HG03045 (cell line): ENCODE measurements around the gene ARHGAP24.
"Not testable (repeated sequence)": the region's sequence is repeated elsewhere in the genome, so short reads cannot be mapped to it uniquely, and the experiment has no call there.

ENCODE experiments used
- ATAC-seq: cut with Tn5 transposase; IDR thresholded peaks from one replicate; pipeline ENCODE4 v1.9.1; 2021; ENCODE audit warnings: mild to moderate bottlenecking, moderate library complexity; ENCODE audit not compliant: unreplicated experiment

The ARHGAP24 gene

GRCh38 chr4:85836588-85837438 lies 361.9 kb downstream of the ARHGAP24 start:
- ATAC-seq = no peak

DNA sequence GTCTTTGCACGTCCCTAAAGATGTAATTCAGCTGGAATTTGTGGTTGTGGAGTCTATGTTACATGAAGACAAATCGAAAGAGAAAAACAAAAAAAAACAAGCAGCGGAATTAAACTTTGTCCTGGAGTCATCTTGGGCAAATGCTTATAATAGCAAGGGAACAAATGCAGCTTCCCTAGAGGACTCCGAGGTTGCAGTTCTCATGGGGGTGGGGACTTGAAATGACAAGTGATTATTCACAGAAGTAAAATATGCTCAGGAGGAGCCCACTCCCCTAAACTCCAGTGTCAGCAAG lies 362.4 kb downstream of the ARHGAP24 start:
- ATAC-seq = no peak

GRCh38 chr4:85839981-85840451 lies 365.1 kb downstream of the ARHGAP24 start:
- not testable (repeated sequence) for ATAC-seq

DNA sequence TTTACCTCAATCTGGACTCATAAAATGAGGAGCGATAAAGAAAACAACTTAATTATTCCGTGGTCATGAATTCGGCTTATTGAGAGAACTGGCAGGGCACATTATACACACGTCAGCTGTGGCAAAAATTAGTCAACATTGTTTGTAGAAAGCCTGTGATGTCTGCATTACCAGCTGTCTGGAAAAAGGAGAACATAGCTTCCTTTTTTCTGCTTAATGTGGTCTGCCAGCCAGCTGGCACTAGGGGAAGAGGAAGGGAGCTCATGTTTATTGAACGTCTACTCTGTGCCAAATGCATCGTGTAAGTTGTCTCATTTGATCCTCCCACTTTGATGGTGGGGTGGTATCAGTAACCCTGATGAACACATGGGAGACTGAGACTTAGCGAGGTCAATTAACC lies 367.6 kb downstream of the ARHGAP24 start:
- ATAC-seq = no peak

- ATAC-seq = not testable (repeated sequence)
Measured at GRCh38 chr4:85853740-85854139, 378.8 kb downstream of the ARHGAP24 start.

DNA sequence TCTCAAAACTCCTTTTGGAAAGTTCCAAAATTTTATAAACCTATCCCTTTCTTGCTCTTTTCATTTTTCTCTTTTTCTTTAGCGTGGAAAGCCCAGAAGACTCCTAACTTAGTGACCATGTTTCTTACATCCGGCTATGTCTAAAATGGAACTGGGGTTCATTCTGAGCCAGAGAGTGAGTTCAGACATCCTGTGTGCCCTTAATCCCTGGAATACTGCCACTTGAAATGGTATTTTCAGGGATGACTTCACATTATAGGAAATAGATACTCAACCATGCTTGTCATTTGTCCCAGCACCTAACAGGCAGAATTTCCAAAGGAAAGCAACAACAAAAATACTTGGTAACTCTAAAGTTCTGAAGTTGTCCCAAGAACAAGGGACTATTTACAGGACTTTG lies 379.6 kb downstream of the ARHGAP24 start:
- ATAC-seq = no peak

DNA sequence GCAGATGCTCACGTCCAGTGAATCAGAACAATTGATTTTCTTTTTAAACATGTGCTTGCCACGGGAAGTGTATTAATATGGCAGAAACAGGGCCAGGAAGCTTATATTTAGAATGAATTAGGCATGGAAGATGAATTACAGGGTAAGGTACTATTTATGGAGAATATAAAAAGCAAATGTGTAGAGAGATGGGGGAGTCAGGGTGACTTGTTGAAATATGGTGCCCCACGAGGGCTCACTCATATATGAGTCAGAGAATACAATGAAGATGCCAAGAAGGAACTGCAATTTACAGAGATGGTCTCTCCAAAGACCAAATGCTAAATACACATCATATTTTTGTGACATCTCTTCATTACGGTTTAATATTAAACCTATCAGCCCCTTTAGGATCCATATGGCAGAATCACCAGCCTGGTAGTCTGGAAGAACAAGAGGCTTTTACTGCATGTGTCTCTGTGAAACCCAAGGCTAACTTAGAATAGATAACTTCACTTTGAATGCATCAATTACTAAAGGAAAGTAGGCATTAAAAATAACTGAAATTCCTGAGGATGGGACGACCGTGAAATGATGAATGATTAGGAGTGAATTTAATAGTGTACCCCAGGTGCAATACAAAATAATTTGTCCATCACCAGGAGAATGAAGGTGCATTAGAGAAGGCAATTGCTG lies 385.3 kb downstream of the ARHGAP24 start:
- no peak for ATAC-seq

- no peak for ATAC-seq
Measured at GRCh38 chr4:85861064-85861765, 386.3 kb downstream of the ARHGAP24 start.

DNA sequence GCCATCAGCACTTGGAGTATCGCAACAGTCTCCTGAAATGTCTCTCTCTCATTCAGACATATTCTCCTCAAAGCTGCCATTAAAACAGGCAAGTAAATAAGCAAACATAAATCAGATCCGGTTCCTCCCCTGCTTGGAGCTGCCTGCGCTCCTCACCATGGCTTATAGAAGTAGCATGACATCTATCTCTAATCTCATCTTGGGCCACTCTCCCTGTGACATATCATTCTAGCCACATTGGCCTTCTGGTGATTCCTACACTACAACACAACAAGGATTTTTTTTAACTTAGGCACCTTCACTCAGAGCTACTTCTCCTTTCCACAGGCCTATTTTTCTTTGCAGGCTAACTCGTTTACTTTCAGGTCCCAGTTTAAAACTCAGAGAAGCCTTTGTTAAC lies 387.9 kb downstream of the ARHGAP24 start:
- ATAC-seq = no peak

GRCh38 chr4:85864259-85865205 lies 389.6 kb downstream of the ARHGAP24 start:
- no peak for ATAC-seq

DNA sequence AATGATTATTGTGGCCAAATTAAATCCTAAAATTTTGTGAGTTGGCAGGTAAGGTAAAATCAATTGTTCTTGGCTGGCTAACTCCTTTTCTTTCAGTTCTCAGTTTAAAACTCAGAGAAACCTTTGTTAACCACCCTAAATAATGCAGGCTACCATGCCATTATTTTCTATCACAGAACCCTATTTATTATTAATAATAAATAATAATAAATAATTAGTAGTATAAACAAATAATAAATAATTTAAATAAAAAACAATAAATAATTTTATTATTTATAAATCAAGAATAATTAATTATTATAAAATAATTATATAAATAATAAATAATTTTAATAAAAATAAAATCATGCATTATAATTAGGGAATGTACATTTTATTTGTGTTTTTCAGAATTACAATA lies 390.3 kb downstream of the ARHGAP24 start:
- no peak for ATAC-seq

- no peak for ATAC-seq
Measured at GRCh38 chr4:85866508-85866907, 391.6 kb downstream of the ARHGAP24 start.

DNA sequence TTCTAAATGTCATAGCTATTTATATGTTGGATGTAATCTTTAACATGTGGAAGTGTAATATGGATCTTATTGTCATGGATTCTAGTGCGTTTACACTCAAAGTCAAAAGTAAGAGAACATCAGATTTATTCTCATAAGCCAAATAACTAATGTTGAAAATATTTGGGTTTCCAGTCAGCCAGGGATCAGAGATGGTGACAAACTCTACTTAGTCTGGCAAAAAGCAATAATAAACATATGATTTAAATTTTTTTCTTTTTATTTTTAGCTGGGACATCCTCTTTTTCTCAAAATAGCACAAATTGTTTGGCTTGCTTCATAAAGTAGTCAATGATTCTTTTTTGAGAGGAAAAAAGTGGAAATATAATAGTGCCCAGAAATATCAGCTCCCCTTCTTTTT lies 392.3 kb downstream of the ARHGAP24 start:
- ATAC-seq = no peak

DNA sequence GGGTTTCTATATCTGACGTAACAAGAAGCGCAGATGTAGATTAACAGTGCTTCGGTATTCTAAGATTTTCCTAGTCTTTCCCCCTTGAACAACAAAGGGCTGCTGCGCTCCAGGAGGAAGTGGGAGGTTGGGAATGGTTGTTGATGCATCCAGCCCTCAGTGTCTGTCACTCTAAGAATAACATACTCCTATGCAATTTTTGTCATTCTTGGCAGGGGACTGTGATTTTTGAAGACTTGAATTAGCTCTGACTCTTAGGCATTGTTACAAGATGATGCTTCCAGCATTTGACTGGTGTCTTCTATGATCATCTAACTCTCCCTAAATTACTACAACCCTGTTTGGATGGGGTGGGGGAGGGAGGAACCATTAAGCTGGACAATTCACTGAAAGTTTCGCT lies 394.2 kb downstream of the ARHGAP24 start:
- ATAC-seq = no peak

DNA sequence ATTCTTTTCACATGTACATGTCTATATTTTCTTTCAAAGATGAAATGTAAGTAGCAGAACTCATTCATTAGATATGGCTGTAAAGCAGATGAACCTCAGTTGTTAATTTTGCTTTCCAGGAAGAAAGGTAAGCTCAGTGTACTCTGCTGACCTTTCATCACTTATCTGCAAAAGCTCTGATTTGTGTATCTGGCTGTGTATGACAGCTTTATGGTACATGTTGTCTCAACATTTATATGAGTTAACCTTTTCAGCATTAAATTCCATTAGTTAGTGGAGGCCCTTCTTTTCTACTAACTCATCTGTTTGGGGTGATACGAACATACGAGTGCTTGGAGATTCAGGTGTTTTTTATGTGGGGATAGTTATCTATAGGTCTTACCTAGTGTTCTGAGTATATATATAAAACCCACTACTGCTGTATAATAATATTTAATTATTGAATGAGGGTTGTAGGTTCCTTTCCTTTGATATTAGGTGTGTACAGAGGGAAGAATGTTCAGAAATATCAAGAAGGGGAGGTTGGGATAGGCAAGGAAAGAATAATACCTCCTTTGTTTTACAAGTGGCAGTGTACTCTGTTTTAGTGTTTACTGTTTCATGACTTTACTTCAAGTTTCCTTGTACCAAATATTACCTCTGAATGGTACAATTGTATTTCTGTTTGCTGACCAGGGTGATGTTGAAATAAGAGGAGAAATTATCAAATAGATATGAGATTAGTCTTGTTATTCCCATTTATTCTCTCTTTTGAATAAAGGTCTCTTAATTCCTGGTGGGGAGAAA lies 395.5 kb downstream of the ARHGAP24 start:
- no peak for ATAC-seq

DNA sequence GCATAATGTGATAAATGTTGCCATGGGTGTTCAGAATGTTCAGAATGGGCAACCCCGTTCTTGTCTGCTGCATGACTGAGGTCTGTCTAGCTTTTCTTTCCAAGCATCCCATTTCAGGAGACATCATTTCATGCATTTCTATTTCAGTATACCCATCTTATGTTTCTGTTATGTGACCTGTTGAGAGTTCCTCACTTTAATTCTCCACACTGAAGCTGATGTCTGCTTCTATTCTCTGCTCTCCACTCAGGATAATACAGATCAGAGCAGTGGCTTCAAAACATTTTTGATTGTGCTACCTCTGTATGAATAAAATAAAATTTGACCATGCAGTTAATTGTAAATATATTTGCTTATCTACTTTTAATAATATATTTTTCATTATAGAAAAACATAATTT lies 398.6 kb downstream of the ARHGAP24 start:
- no peak for ATAC-seq

DNA sequence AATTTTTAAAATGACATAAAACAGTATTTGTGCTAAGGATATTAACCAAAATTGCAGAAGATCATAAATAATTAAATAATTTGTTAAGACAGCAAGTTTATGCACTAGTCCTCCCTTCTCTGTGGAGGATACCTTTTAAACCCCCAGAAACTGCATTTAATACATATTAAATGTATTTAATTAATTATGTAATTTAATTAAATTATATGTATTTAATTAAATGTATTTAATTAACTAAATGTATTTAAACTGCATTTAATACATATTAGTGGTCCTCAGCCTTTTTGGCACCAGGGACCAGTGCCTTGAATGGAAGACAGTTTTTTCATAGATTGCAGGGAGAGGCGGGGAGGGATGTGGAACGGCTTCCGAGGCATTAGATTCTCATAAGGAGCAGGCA lies 404.6 kb downstream of the ARHGAP24 start:
- no peak for ATAC-seq

GRCh38 chr4:85883180-85883579 lies 408.2 kb downstream of the ARHGAP24 start:
- ATAC-seq = no peak

GRCh38 chr4:85884251-85884650 lies 409.3 kb downstream of the ARHGAP24 start:
- ATAC-seq = no peak

DNA sequence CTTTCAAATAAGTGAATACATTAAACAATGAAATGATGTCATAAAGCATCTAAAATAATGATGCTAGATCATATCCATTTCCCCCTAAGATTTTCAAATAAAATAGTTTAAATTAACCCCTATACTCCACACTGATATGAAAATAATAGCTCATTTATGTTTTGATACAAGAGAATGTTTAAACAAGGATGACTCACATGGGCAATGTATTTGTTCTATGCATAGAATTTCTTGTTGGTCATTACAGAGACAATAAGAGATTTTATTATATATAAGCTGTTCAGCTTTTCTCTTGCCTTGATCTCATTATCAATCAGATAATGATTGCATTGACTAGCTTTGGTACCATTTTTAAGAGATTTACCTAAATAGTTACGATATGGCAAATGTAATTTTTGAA lies 411.7 kb downstream of the ARHGAP24 start:
- no peak for ATAC-seq
